Mesothelial cell of epicardium (in vitro differentiated cells): ENCODE measurements around the gene SRM. TPM values are rescaled to one million over a fixed set of nuclear protein-coding genes. Genes with fewer than 3 reads are reported as not detected.
"Not testable (repeated sequence)": the region's sequence is repeated elsewhere in the genome, so short reads cannot be mapped to it uniquely, and the experiment has no call there.

Experiments used
- DNase-seq, 2 experiments: peaks; one replicate each; pipeline ENCODE4 v3.0.0; 2021; ENCODE audit warnings: low spot score in 2 of 2; ENCODE audit not compliant: unreplicated experiment in 2 of 2
- H3K27ac Mint-ChIP-seq: 2 replicates; pipeline ENCODE4 v1.8.0; 2021; ENCODE audit warnings: mixed read lengths
- H3K27me3 Mint-ChIP-seq: 2 replicates; pipeline ENCODE4 v1.8.0; 2021; ENCODE audit warnings: low read depth, mixed read lengths
- H3K36me3 Mint-ChIP-seq: 2 replicates; pipeline ENCODE4 v1.8.0; 2021; ENCODE audit warnings: mixed read lengths
- H3K4me1 Mint-ChIP-seq: 2 replicates; pipeline ENCODE4 v1.8.0; 2021; ENCODE audit warnings: mixed read lengths
- H3K4me3 Mint-ChIP-seq: 2 replicates; pipeline ENCODE4 v1.8.0; 2021; ENCODE audit warnings: mild to moderate bottlenecking, moderate library complexity, mixed read lengths
- H3K9me3 Mint-ChIP-seq: 2 replicates; pipeline ENCODE4 v1.8.0; 2021; ENCODE audit warnings: mixed read lengths
- total RNA-seq: library from RNA; stranded (reverse); gene quantifications from 3 replicates; pipeline ENCODE4 v1.2.1, GENCODE V29; 2021
- TF ChIP-seq, protein P1 (sequence below): fragments of 200-600 bp; sonication (generic); IDR thresholded peaks from one replicate; pipeline ENCODE4 v1.5.0; 2021; ENCODE audit warnings: antibody characterized with exemption; ENCODE audit not compliant: unreplicated experiment

The SRM gene
- total RNA-seq, 1 donor from 2014 or later, result 61.4 TPM

DNA sequence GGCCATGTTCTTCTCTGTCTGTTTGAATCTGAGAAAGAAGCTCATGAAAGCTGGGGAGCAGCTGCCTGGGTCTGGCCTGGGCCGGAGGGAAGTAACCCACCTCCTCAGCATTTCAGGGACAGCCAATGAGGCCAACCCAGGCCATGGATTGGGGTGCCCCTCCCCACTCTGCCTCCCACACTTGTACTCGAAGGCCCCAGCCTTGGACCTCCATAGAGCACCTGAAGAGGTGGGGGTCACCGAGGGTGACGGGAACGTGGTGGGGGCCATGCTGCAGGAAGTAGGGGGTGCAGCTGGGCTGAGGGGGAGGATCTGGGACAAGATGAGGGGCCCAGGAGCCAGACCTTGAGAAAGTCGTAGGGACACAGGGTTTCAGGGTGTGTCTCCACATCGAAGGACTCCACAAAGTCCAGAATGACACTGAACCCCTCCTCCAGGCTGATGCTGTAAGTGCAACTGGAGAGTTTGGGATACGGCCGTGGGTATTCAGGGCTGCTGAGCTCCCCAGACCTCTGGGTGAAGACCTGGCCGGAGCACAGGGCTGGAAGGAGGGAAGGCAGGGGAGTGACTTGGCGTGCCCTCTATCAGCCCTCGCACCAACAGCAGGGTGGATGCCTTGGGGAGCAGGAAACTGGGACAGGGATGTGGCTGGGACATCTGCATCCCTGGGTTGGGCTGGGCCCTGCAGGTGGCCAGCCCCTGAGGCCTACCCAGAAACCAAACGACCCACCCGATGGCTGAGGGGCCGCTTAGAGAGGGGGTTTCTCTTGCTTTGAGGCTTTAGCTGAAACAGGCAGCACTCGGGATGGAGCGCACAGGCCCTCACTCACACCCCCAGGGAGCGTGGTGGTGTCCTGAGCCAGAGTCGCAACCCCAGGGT lies 16.6 kb downstream of the SRM start:
- Mint-ChIP-seq H3K4me1 (no peaks in the 10 kb centered on the region), H3K27ac (no peak overlapping the region), H3K27me3 (no peaks in the 10 kb centered on the region), H3K9me3 (no peaks in the 10 kb centered on the region), H3K4me3 (no peak overlapping the region), H3K36me3 (no peaks in the 10 kb centered on the region)
- TF ChIP-seq, protein P1, sequence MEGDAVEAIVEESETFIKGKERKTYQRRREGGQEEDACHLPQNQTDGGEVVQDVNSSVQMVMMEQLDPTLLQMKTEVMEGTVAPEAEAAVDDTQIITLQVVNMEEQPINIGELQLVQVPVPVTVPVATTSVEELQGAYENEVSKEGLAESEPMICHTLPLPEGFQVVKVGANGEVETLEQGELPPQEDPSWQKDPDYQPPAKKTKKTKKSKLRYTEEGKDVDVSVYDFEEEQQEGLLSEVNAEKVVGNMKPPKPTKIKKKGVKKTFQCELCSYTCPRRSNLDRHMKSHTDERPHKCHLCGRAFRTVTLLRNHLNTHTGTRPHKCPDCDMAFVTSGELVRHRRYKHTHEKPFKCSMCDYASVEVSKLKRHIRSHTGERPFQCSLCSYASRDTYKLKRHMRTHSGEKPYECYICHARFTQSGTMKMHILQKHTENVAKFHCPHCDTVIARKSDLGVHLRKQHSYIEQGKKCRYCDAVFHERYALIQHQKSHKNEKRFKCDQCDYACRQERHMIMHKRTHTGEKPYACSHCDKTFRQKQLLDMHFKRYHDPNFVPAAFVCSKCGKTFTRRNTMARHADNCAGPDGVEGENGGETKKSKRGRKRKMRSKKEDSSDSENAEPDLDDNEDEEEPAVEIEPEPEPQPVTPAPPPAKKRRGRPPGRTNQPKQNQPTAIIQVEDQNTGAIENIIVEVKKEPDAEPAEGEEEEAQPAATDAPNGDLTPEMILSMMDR, result no peak
- DNase-seq, result no peak

DNA sequence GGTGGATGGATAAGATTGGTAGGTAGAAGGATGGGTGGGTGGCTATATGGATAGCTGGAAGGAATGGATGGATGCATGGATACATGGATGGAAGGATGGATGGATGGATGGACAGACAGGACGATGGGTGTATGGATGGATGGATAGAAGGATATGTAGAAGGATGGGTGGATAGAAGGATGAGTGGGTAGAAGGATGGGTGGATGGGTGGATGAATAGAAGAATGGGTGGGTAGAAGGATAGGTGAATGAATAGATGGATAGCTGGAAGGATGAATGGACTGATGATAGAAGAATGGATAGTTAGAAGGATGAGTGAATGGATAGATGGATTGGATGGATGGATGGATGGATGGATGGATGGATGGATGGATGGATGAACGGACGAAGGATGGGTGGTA lies 17.8 kb downstream of the SRM start:
- no peaks in the 10 kb centered on the region for H3K4me1 Mint-ChIP-seq
- DNase-seq, result no peak
- no peak overlapping the region for H3K27ac Mint-ChIP-seq
- H3K36me3 Mint-ChIP-seq, result no peaks in the 10 kb centered on the region
- peaks cover 8% of the 10 kb centered on the region for H3K27me3 Mint-ChIP-seq
- H3K9me3 Mint-ChIP-seq, result no peaks in the 10 kb centered on the region
- H3K4me3 Mint-ChIP-seq, result no peak overlapping the region
- TF ChIP-seq, protein P1, result no peak

DNA sequence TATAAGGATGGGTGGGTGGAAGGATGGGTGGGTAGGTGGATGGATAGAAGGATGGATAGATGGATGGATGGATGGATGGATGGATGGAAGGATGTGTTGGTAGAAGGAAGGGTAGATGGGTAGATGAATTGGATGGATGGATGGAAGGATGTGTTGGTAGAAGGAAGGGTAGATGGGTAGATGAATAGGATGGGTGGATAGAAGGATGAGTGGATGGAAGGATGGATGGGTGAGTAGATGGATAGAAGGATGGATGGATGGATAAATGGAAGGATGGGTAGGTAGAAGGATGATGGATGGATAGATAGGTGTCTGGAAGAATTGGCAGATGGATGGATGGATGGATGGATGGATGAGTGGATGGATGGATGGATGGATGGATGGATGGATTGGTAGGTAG lies 18.8 kb downstream of the SRM start:
- no peaks in the 10 kb centered on the region for H3K36me3 Mint-ChIP-seq
- DNase-seq, result no peak
- TF ChIP-seq, protein P1, result no peak
- no peaks in the 10 kb centered on the region for H3K9me3 Mint-ChIP-seq
- H3K27ac Mint-ChIP-seq, result no peak overlapping the region
- H3K4me1 Mint-ChIP-seq, result no peaks in the 10 kb centered on the region
- peaks cover 8% of the 10 kb centered on the region for H3K27me3 Mint-ChIP-seq
- H3K4me3 Mint-ChIP-seq, result no peak overlapping the region

DNA sequence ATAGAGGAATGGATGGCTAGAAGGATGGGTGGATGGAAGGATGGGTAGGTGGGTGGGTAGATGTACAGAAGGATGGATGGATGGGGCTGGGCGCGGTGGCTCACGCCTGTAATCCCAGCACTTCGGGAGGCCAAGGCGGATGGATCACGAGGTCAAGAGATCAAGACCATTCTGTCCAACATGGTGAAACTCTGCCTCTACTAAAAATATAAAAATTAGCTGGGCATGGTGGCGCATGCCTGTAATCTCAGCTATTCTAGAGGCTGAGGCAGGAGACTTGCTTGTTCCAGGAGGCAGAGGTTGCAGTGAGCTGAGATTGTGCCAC lies 19.8 kb downstream of the SRM start:
- H3K36me3 Mint-ChIP-seq, DNase-seq, H3K27me3 Mint-ChIP-seq, H3K4me1 Mint-ChIP-seq, H3K4me3 Mint-ChIP-seq, H3K9me3 Mint-ChIP-seq, H3K27ac Mint-ChIP-seq: not testable (repeated sequence)

DNA sequence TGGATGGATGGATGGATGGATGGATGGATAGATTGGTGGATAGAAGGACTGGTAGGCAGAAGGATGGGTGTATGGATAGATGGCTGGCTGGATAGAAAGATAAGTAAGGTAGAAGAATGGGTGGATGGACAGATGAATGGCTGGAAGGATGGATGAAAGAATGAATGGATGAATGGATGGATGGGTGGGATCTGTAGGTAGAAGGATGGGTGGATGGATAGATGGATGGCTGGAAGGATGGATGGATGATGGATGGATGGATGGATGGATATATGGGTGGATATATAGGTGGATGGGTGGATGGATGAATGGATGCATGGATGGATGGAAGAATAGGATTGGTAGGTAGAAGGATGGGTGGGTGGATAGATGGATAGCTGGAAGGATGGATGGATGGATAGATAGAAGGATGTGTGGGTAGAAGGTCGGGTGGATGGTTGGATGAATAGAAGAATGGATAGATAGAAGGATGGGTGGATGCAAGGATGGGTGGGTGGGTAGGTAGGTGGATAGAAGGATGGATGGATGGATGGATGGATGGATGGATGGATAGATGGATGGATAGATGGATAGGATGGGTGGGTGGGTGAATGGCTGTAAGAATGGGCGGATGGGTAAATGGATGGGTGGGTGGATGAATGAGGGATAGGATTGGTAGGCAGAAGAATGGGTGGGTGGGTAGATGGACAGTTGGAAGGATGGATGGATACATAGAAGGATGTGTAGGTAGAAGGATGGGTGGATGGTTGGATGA lies 20.3 kb downstream of the SRM start:
- Mint-ChIP-seq H3K27me3 (peaks cover 10% of the 10 kb centered on the region), H3K4me3 (no peak overlapping the region), H3K4me1 (no peaks in the 10 kb centered on the region), H3K27ac (no peak overlapping the region), H3K36me3 (no peaks in the 10 kb centered on the region), H3K9me3 (no peaks in the 10 kb centered on the region)
- DNase-seq, result no peak
- TF ChIP-seq, protein P1, result no peak

DNA sequence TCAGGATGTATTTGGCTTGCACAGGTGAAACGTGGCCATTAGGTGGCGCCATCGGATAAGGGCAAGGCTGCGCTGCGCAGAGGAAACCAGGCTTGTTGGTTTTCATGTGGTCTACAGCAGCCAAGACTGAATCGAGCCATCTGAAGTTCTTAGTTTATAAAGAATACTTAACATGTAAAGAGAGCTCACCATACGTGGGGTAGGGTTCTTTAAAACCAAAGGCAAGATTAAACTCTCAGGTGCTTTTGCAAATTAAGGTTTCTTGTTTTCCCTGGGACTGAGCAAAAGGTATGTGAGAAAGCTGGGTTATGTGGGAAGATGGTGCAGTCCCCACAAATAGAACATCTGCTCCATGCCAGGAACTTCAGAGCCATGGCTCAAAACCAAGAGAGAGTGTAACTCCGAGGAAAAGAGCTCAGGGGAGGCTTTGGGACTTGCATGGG lies 22.1 kb downstream of the SRM start:
- no peak overlapping the region for H3K27ac Mint-ChIP-seq
- H3K9me3 Mint-ChIP-seq, result no peaks in the 10 kb centered on the region
- H3K27me3 Mint-ChIP-seq, result peaks cover 10% of the 10 kb centered on the region
- H3K4me1 Mint-ChIP-seq, result no peaks in the 10 kb centered on the region
- H3K36me3 Mint-ChIP-seq, result no peaks in the 10 kb centered on the region
- no peak overlapping the region for H3K4me3 Mint-ChIP-seq
- TF ChIP-seq, protein P1, result peak; percentile 89
- peak; percentile 74 to 90 for DNase-seq

DNA sequence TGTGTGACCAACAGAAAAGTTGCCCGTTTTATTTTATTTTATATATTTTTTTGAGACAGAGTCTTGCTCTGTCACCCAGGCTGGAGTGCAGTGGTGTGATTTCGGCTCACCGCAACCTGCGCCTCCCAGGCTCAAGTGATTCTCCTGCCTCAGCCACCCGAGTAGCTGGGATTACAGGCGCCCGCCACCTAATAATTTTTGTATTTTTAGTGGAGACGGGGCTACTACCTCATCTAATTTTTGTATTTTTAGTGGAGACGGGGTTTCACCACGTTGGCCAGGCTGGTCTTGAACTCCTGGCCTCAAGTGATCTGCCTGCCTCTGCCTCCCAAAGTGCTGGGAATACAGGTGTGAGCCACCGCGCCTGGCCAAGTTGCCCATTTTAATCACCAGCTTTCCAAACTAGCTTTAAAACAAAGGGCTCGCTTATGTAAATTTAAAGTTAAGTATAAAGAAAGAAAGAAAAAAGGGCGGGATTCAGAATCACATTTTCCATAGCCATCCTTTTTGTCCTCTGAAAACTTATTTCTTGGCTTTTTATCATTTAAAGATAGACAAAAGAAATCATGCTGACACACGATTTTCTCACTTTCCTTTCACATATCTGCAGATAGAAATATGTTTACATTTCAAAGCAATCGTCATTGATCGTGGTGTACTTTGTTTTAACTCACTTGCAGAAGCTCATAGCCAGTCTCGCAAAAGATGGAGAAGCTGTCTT lies 22.6 kb downstream of the SRM start:
- not testable (repeated sequence) for H3K4me1 Mint-ChIP-seq, DNase-seq, H3K36me3 Mint-ChIP-seq

More for the DNA sequence above, 22.6 kb downstream of the SRM start:
- H3K4me3 Mint-ChIP-seq, H3K27ac Mint-ChIP-seq, H3K9me3 Mint-ChIP-seq: not testable (repeated sequence)
- H3K27me3 Mint-ChIP-seq, result peaks cover 10% of the 10 kb centered on the region
